Measurements from ENCODE around the gene LDAH. TPM values are rescaled to one million over a fixed set of nuclear protein-coding genes. Genes with fewer than 3 reads are reported as not detected.

LDAH gene
- total and polyA plus RNA-seq, 10 of the 15 experiments (the other 5 are each of a cell fraction or from before 2014, with no cell fraction given) = 17.9 to 44.7 (median 30.0) TPM

- peaks cover 0 to 1% of the 10 kb centered on the region in 2 experiments; a peak in 1 of 4 replicates for H3K27me3 ChIP-seq (replicated peaks in 1 of 2; ENCODE audit: control insufficient read depth in 2 of 2, insufficient read depth in 2 of 2, low read length in 1 of 2)
- WGBS (ENCODE audit: insufficient coverage, insufficient replicate concordance, low lambda C conversion rate, missing lambda C conversion rate) = 93% methylated on average over 7 of the region's 7 CpGs
- ATAC-seq = no peak
- ChIA-PET SMC1A (ENCODE audit: uncharacterized antibody, unreplicated experiment) (interaction anchor here (1.2 to 3.3 kb wide), 5 partner anchors 8 to 309 kb away, joined by 4 to 22 read pairs (median 7); partner anchors contain the start of gene RHOB), RAD21 (ENCODE audit: unreplicated experiment) (interaction anchor here (1.8 to 3.3 kb wide), 5 partner anchors 9 to 240 kb away, joined by 6 to 21 read pairs (median 13); no protein-coding TSS in a partner anchor), POLR2A (interaction anchor here (1.3 kb wide), 1 partner anchor 205 kb away, joined by 5 read pairs; the partner anchor contains the start of gene RHOB), CTCF (interaction anchor here (1.3 to 5.0 kb wide), 12 partner anchors 9 to 311 kb away, joined by 4 to 44 read pairs (median 10); partner anchors contain the start of gene RHOB)
- H3K4me3 ChIP-seq = no peak overlapping the region
- intact Hi-C loops (cut with micrococcal nuclease; ENCODE audit: unreplicated experiment) = no loop called here
- H3K27ac ChIP-seq (ENCODE audit: control insufficient read depth, insufficient read depth) = no peak overlapping the region
- BruUV-seq (replicated peaks) = no TSS peak
- H3K4me2 ChIP-seq (ENCODE audit: control insufficient read depth, insufficient read depth) = no peak overlapping the region
- H2AFZ ChIP-seq (ENCODE audit: control insufficient read depth, low read depth, low read length) = no peak overlapping the region
- no peak for FAIRE-seq
- no peak for DNase-seq (ENCODE audit: low read depth, low spot score)
- no peak overlapping the region for H3K9ac ChIP-seq (ENCODE audit: control insufficient read depth, insufficient read depth, low read length)
- in situ Hi-C loops (cut with MboI) = loop anchor here (25.0 kb wide), 1 partner anchor 460 kb away; the partner anchor contains the start of gene TDRD15
- no peaks in the 10 kb centered on the region for H3K9me3 ChIP-seq (replicated peaks; ENCODE audit: control insufficient read depth, insufficient read depth, low read length)
- H3K36me3 ChIP-seq (ENCODE audit: control insufficient read depth in 2 of 2, insufficient read depth in 2 of 2, low read length in 1 of 2) = no peaks in the 10 kb centered on the region
- peaks cover 4% of the 10 kb centered on the region for H3K4me1 ChIP-seq (ENCODE audit: control insufficient read depth, insufficient read depth, low read length)
- no peaks in the 10 kb centered on the region for H3K79me2 ChIP-seq (ENCODE audit: control insufficient read depth, insufficient read depth, low read length)
- no peak for TF ChIP-seq PAX8 (IDR thresholded peaks at IDR 0.05)
- no peak for TF ChIP-seq SP1 (IDR thresholded peaks at IDR 0.05; ENCODE audit: low read depth, low read length)
- no peak for TF ChIP-seq ZNF217 (IDR thresholded peaks at IDR 0.05)
- H4K20me1 ChIP-seq (ENCODE audit: control insufficient read depth, insufficient read depth) = no peaks in the 10 kb centered on the region
Observed at GRCh38 chr2:20652141-20652540, 170.8 kb downstream of the LDAH start.

- Histone ChIP-seq H3K36me3 (ENCODE audit: control insufficient read depth in 2 of 2, insufficient read depth in 2 of 2, low read length in 1 of 2) (no peaks in the 10 kb centered on the region), H2AFZ (ENCODE audit: control insufficient read depth, low read depth, low read length) (peak overlapping the region; percentile 69), H3K27me3 (replicated peaks in 1 of 2; ENCODE audit: control insufficient read depth in 2 of 2, insufficient read depth in 2 of 2, low read length in 1 of 2) (peaks cover 0 to 1% of the 10 kb centered on the region in 2 experiments; a peak in 1 of 4 replicates), H3K79me2 (ENCODE audit: control insufficient read depth, insufficient read depth, low read length) (no peaks in the 10 kb centered on the region), H3K9me3 (replicated peaks; ENCODE audit: control insufficient read depth, insufficient read depth, low read length) (no peaks in the 10 kb centered on the region), H3K4me3 (peak overlapping the region; percentile 96), H3K4me1 (ENCODE audit: control insufficient read depth, insufficient read depth, low read length) (peaks cover 4% of the 10 kb centered on the region), H3K27ac (ENCODE audit: control insufficient read depth, insufficient read depth) (no peak overlapping the region), H4K20me1 (ENCODE audit: control insufficient read depth, insufficient read depth) (no peaks in the 10 kb centered on the region), H3K9ac (ENCODE audit: control insufficient read depth, insufficient read depth, low read length) (no peak overlapping the region), H3K4me2 (ENCODE audit: control insufficient read depth, insufficient read depth) (peak overlapping the region; percentile 60)
- ChIA-PET RAD21 (ENCODE audit: unreplicated experiment) (interaction anchor here (0.8 to 3.3 kb wide), 13 partner anchors 9 to 636 kb away, joined by 3 to 24 read pairs (median 6); partner anchors contain the start of gene RHOB), POLR2A (interaction anchor here (1.3 kb wide), 1 partner anchor 205 kb away, joined by 5 read pairs; the partner anchor contains the start of gene RHOB), CTCF (interaction anchor here (0.5 to 5.0 kb wide), 32 partner anchors 9 to 421 kb away, joined by 3 to 44 read pairs (median 5); partner anchors contain the start of gene RHOB), SMC1A (ENCODE audit: uncharacterized antibody, unreplicated experiment) (interaction anchor here (0.6 to 3.3 kb wide), 15 partner anchors 9 to 600 kb away, joined by 3 to 22 read pairs (median 4); partner anchors contain the start of genes LAPTM4A and RHOB)
- in situ Hi-C loops (cut with MboI) = loop anchor here (25.0 kb wide), 1 partner anchor 461 kb away; the partner anchor contains the start of gene TDRD15
- DNase-seq (ENCODE audit: low read depth, low spot score) (no peak), FAIRE-seq (no peak), ATAC-seq (no peak)
- intact Hi-C loops (cut with micrococcal nuclease; ENCODE audit: unreplicated experiment) = no loop called here
- WGBS (ENCODE audit: insufficient coverage, insufficient replicate concordance, low lambda C conversion rate, missing lambda C conversion rate) = 77% methylated on average over 7 of the region's 7 CpGs
- no TSS peak for BruUV-seq (replicated peaks)
- no peak for TF ChIP-seq ZBED1 (IDR thresholded peaks at IDR 0.05; ENCODE audit: borderline replicate concordance)
- no peak for TF ChIP-seq KLF5 (IDR thresholded peaks at IDR 0.05; ENCODE audit: partially characterized antibody)
- TF ChIP-seq ZBTB11 (CRISPR knock-in tag; IDR thresholded peaks at IDR 0.05) = no peak
- no peak for TF ChIP-seq ZNF592 (IDR thresholded peaks at IDR 0.05)
Observed at GRCh38 chr2:20651731-20652099, 171.2 kb downstream of the LDAH start.

All from GM12878 (cell line).